Stimulated activated effector memory CD8-positive, alpha-beta T cell treated with anti-CD3 and anti-CD28 coated beads, Interleukin-12 subunit alpha, Interleukin-12 subunit beta, amount 100 ng/mL, for 72 hours (primary cell): ENCODE results near the gene GJB6.

Source experiments
- ATAC-seq: fragments of 150-1000 bp; cut with Tn5 transposase; 2 replicates; pipeline ENCODE4 v1.10.0; 2021
- DNase-seq, 2 donors: peaks; one replicate each; pipeline ENCODE4 v3.0.0; 2021 to 2022; ENCODE audit warnings: low spot score in 2 of 2
- H3K27ac Mint-ChIP-seq: one replicate; pipeline ENCODE4 v1.8.0; 2022; ENCODE audit warnings: mild to moderate bottlenecking, mixed read lengths
- H3K36me3 Mint-ChIP-seq: one replicate; pipeline ENCODE4 v1.8.0; 2022; ENCODE audit warnings: mild to moderate bottlenecking, mixed read lengths
- H3K4me1 Mint-ChIP-seq: one replicate; pipeline ENCODE4 v1.8.0; 2022; ENCODE audit warnings: mixed read lengths
- H3K4me3 Mint-ChIP-seq: one replicate; pipeline ENCODE4 v1.8.0; 2022; ENCODE audit warnings: mild to moderate bottlenecking, mixed read lengths
- H3K9me3 Mint-ChIP-seq: one replicate; pipeline ENCODE4 v1.8.0; 2022; ENCODE audit warnings: mixed read lengths

Gene GJB6

DNA sequence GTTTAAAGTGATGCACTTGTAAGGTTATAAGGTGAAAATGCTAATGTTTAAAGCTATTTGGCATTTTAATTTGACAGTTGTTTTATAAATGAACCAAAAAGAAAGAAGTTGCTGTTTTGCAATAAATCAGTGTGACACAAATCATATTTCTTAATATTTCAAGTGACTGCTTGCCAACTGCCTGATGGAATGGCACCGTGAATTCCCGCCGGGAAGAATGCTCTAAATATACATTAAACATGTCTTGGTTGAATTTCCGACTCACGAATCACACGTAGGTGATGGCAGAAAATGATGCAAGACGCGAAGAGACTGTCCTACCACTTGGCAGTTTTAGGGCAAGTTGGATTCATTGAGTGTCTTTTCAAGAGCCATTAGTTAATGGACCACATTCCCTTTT, 36.3 kb downstream of the GJB6 start:
- H3K4me1 Mint-ChIP-seq = peaks cover 20% of the 10 kb centered on the region
- no peak for ATAC-seq
- no peak overlapping the region for H3K27ac Mint-ChIP-seq
- no peaks in the 10 kb centered on the region for H3K9me3 Mint-ChIP-seq
- DNase-seq = no peak
- H3K4me3 Mint-ChIP-seq = no peak overlapping the region
- no peaks in the 10 kb centered on the region for H3K36me3 Mint-ChIP-seq

DNA sequence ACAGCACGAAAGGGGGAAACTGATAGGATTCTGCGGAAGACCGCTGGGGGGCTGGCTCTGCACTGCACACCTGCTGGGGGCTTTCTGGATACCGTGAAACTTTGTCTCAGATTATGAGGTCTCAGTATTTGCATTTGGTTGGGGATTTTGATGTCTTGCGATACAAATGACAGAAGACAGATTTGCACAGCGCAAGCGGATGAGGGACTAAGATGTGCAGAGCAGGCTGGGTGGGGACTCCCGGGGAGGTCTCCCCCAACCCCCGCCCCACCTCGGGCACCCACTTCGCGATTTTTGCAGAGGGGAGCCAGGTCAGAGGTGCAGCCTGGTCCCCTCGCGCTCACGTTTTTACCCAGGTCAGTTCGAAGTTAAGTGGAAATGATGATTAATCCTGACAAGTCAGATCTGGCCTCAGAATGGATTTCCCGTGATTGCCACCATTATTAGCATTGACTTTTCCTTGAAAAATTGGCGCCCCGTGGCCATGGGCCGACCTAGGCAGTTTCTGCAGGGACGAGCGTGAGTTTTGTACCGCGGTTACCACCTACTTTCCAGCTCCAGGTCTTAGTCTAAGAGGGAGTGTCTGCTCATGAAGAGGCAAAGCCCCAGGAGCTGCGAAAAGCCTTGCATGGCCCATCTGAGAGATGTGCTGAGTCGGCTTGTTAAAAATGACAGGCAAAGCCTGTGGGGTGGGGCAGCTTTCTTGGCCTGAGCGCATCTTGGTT, 38.0 kb downstream of the GJB6 start:
- Mint-ChIP-seq H3K4me1 (peaks cover 20% of the 10 kb centered on the region), H3K27ac (no peak overlapping the region), H3K36me3 (no peaks in the 10 kb centered on the region), H3K9me3 (no peaks in the 10 kb centered on the region), H3K4me3 (peak overlapping the region; percentile 71)
- DNase-seq (no peak), ATAC-seq (peak; percentile 63)

DNA sequence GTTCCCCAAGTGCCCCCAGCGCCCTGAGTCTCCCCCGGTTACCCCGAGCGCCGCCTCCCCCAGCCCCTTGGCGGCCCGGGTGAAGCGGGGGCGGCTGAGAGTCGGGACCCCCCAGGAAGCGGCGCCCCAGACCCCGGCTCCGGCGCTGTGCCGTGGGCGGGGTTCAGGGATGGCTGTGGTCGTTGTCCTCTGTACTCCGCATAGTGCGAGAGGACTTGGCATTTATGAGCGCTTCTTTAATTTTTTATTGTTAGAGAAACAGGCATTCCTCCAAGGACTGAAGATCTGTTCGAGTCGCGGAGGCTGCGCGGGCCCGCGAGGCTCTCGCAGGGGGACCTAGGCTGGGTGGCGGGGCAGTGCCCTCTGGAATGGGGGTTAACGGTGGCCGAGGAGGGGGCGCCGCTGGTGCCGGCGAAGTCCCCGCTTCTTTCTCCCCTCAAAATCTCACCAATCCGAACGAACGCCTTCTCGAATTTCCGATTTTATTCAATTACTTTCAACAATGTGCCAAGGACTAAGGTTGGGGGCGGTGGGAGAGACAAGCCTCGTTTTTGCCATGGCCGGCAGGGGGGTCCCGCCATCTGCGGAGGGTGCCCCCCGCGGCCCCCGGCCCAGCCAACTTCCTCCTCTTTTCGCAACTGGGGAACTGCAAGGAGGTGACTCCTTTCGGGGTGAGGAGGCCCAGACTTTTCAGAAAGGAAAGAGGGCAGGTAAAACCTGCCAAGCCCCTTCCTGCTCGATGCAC, 38.8 kb downstream of the GJB6 start:
- Mint-ChIP-seq H3K36me3 (no peaks in the 10 kb centered on the region), H3K4me3 (peak overlapping the region; percentile 71), H3K9me3 (no peaks in the 10 kb centered on the region), H3K4me1 (peaks cover 20% of the 10 kb centered on the region), H3K27ac (no peak overlapping the region)
- peak; percentile 11 for ATAC-seq
- peak in 1 of 2 donors; percentile 54 for DNase-seq

DNA sequence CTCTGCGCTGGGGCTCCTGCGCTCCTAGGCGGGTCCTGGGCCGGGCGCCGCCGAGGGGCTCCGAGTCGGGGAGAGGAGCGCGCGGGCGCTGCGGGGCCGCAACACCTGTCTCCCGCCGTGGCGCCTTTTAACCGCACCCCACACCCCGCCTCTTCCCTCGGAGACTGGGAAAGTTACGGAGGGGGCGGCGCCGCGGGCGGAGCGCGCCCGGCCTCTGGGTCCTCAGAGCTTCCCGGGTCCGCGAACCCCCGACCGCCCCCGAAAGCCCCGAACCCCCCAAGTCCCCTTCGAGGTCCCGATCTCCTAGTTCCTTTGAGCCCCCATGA, 39.3 kb downstream of the GJB6 start, which contains the start of gene GJB2:
TSS of gene GJB2 (minus strand) at position 103 of the 326 bp plus-strand sequence. CDS start 3,357 bp downstream, outside the sequence.
- Mint-ChIP-seq H3K36me3 (no peaks in the 10 kb centered on the region), H3K4me3 (peak within 1 kb of the TSS; percentile 71), H3K9me3 (no peaks in the 10 kb centered on the region), H3K27ac (no peak within 1 kb of the TSS), H3K4me1 (peaks cover 20% of the 10 kb centered on the region)
- peak in 1 of 2 donors; percentile 56 for DNase-seq
- peak; percentile 23 for ATAC-seq

DNA sequence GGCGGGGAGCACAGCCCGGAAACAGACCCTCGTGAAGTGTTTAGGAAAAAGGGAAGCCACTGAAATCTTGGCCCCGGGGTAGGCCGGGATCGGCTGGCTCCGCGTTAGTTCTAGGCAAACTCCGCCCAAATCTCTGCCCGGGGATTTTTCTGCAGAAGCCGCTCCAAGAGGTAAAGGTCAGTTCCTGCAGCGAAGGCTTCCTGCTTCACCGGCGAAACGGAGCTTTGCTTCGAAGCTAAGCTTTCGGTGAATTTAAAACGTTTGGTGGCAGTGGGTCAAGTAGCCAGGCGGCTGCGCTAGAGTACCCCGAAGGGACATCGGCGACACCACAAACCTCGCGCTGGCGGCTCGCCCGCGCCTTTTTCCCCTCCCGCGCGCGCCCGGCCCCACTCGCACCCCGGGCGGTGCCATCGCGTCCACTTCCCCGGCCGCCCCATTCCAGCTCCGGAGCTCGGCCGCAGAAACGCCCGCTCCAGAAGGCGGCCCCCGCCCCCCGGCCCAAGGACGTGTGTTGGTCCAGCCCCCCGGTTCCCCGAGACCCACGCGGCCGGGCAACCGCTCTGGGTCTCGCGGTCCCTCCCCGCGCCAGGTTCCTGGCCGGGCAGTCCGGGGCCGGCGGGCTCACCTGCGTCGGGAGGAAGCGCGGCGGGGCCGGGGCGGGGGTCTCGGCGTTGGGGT, 39.8 kb downstream of the GJB6 start:
- ATAC-seq = peak; percentile 6

DNA sequence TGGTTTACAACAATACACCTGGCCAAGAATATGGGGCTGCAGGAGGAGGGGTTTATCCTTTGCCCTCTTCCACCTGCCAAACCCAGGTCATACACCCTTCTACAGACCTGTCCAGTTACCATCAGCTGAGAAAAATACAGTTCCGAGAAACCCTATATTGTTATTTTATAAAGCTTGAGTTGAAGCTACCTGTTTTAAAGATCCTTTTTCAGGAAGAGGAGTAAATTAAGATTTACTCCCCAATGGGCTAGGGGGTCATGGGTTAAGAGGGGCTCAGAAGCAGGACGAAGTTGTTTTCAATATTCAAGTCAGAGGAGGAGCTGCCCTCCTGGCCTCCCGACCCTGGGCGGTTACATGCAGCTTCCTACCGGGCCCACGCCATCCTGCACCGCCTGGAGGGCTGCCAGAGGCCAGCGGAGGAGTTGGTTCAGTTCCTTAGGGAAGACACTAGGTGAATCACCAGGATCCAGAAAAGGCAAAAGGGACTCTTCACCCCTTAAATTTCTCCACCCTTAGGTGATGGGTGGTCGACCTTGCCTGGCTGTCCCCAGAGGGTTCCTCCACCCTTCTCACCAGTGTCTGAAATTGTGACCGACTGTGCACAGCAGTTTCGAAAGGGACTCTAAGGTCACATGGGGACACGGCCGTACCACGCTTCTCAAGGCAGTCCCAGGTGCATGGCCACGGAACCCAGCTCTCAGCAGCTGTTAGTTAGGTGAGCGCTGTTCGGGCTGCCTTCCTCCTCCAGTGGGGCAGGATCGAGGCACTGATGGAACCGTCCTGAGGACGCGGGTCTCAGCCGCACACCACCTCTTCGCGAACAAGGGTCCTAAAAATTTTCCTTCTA, 40.6 kb downstream of the GJB6 start:
- DNase-seq (peak in 1 of 2 donors; percentile 49), ATAC-seq (peak; percentile 5)
- H3K36me3 Mint-ChIP-seq = no peaks in the 10 kb centered on the region
- peaks cover 20% of the 10 kb centered on the region for H3K4me1 Mint-ChIP-seq
- no peaks in the 10 kb centered on the region for H3K9me3 Mint-ChIP-seq
- H3K27ac Mint-ChIP-seq = no peak overlapping the region
- peak overlapping the region; percentile 71 for H3K4me3 Mint-ChIP-seq

More for the DNA sequence above, 39.8 kb downstream of the GJB6 start:
- Mint-ChIP-seq H3K36me3 (no peaks in the 10 kb centered on the region), H3K9me3 (no peaks in the 10 kb centered on the region), H3K27ac (no peak overlapping the region), H3K4me3 (peak overlapping the region; percentile 71), H3K4me1 (peaks cover 20% of the 10 kb centered on the region)
- peak in 1 of 2 donors; percentile 54 for DNase-seq

DNA sequence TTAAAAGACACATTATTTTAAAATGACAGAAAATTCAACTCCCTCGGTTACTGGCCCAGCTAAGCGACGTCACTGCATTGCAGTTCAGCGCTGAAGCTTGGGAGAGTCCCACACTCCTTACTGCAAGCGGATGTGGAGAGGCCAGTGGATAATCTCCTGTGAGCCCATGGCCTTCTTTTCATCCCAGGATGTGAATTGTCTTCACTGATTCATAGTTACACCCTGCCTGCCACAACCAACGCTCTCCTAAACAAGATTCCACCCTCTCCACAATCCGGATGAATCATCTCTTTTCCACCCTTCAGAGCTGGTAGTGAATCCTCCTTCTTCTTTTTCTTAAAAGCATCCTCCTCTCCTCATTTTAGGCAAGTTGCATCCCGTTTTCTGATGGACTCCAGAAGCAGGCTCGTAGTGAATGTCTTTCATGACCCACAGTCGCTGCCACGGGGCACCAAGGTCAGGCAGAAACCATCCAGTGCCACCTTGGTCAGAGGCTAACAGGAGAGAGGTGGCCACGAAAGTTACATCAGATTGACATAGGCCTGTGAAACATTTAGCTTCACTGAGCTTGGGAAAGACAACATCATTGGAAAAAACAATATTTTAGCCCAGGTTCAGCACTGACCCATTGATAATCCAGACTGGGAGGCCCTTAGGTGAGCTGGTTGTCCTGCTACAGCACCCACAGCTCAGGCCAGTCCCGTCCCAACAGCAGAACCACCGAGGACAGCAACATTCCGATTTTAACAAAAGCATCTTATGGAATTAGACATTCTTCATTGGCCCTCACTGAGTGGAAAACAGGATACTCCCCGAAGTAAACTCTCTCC, 41.4 kb downstream of the GJB6 start:
- peak overlapping the region; percentile 71 for H3K4me3 Mint-ChIP-seq
- peak in 1 of 2 donors; percentile 41 for DNase-seq
- H3K36me3 Mint-ChIP-seq = no peaks in the 10 kb centered on the region

DNA sequence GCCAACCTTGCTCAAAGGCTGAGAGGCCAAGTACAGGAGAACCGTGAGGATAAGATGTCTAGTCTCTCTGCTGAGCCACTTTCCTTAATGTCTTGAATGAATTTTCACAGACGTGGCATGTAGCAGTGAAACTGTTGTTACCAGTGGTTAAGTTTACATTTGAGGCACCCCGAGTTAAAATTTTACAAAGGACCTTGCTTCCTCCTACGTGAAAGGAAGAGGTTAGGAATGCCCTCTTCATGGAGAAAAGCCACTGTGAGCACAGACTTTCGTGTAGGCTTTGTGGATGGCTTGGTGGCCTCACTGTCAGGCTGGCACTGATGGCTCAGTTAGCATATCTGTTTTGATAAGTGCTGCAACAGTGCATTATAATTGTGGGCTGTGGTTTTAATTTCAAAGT, 42.0 kb downstream of the GJB6 start:
- peak in 1 of 2 donors; percentile 41 for DNase-seq
- Mint-ChIP-seq H3K4me1 (peaks cover 20% of the 10 kb centered on the region), H3K4me3 (no peak overlapping the region), H3K27ac (no peak overlapping the region), H3K9me3 (no peaks in the 10 kb centered on the region), H3K36me3 (no peaks in the 10 kb centered on the region)
- ATAC-seq = no peak

More for the DNA sequence above, 41.4 kb downstream of the GJB6 start:
- no peak for ATAC-seq
- H3K9me3 Mint-ChIP-seq = no peaks in the 10 kb centered on the region
- H3K4me1 Mint-ChIP-seq = peaks cover 20% of the 10 kb centered on the region
- H3K27ac Mint-ChIP-seq = no peak overlapping the region

DNA sequence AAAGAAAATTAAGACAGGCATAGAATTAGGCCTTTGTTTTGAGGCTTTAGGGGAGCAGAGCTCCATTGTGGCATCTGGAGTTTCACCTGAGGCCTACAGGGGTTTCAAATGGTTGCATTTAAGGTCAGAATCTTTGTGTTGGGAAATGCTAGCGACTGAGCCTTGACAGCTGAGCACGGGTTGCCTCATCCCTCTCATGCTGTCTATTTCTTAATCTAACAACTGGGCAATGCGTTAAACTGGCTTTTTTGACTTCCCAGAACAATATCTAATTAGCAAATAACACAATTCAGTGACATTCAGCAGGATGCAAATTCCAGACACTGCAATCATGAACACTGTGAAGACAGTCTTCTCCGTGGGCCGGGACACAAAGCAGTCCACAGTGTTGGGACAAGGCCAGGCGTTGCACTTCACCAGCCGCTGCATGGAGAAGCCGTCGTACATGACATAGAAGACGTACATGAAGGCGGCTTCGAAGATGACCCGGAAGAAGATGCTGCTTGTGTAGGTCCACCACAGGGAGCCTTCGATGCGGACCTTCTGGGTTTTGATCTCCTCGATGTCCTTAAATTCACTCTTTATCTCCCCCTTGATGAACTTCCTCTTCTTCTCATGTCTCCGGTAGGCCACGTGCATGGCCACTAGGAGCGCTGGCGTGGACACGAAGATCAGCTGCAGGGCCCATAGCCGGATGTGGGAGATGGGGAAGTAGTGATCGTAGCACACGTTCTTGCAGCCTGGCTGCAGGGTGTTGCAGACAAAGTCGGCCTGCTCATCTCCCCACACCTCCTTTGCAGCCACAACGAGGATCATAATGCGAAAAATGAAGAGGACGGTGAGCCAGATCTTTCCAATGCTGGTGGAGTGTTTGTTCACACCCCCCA, 43.2 kb downstream of the GJB6 start:
- H3K4me1 Mint-ChIP-seq = peaks cover 9% of the 10 kb centered on the region
- H3K4me3 Mint-ChIP-seq = no peak overlapping the region
- DNase-seq = no peak
- H3K9me3 Mint-ChIP-seq = no peaks in the 10 kb centered on the region
- no peak overlapping the region for H3K27ac Mint-ChIP-seq
- ATAC-seq = no peak
- no peaks in the 10 kb centered on the region for H3K36me3 Mint-ChIP-seq

DNA sequence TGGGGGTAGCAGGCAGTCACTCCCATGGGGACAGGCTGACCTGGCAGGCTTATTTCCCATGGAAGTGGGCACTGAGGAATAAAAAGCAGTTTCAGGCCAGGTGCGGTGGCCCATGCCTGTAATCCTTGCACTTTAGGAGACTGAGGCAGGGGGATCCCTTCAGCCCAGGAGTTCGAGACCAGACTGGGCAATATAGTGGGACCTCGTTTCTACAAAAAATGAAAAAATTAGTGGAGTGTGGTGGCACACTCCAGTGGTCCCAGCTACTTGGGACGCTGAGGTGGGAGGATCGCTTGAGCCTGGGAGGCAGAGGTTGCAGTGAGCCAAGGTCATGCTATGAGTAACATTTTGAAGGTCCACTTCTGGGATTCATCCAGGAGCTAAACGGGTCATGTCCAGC, 45.3 kb downstream of the GJB6 start:
- no peaks in the 10 kb centered on the region for H3K36me3 Mint-ChIP-seq
- H3K4me3 Mint-ChIP-seq = no peak overlapping the region
- no peak for ATAC-seq
- no peak overlapping the region for H3K27ac Mint-ChIP-seq
- H3K9me3 Mint-ChIP-seq = no peaks in the 10 kb centered on the region
- DNase-seq = no peak
- H3K4me1 Mint-ChIP-seq = no peaks in the 10 kb centered on the region

DNA sequence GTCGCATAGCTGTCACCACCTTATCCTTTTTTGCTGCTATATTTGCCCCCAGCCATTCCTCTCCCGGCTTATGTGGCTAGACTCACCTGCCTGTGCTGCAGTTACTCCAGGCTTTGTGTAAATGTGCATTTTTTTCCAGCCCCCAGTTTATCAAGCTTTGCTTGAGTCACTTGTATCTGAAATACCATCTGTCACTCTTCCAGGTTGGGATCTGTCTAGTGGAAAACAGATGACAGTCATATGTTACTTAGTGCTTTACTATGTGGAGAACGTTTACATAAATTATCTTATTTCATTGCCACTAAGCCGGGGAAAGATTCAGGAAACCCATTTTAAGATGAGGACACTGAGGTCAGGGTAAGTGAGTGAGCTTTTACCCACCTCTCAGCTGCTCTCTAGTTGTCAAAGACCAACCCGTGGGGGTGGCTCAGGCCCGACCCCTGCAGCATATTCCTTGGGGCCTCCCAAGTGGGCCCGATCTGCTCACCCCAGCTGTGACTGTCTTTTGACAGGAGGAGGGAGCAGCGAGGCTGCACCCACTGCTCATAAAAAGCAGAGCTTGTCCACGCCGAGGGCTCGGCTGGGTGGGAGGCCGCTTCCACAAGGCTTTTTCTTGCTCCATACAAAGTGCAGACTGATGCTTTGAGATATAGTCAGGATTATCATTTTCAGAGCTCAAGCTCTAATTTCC, 46.6 kb downstream of the GJB6 start:
- Mint-ChIP-seq H3K4me1 (no peaks in the 10 kb centered on the region), H3K4me3 (no peak overlapping the region), H3K36me3 (no peaks in the 10 kb centered on the region), H3K27ac (no peak overlapping the region), H3K9me3 (no peaks in the 10 kb centered on the region)
- ATAC-seq (no peak), DNase-seq (no peak)

DNA sequence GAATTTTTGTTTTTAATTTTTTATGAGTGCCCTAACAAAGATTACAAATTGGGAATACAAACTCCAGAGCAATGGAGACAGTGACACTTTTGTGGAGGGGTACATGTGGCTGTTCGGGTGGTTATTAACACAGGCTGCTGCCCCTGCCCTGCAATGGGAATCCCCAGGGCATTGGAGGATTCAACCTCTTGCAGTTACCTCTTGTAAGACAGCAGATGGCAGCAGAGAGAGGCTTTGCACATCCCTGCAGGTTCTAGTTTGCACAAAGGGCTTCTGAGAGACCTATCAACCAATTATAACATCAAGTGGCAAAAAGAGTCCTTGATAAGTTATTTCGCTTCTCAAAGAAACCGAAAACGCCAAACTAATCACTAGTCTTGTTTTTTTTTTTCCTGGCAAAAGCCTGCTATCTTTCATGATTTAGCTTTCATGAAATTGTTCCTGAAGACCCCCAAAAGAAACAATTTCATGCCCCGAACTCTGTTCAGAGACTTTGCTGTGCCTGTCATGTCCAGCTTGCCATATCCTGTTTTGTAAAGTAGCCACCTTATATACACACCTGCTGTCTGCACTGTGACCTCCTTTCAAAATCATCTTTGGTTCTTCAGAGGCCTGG, 49.8 kb downstream of the GJB6 start:
- Mint-ChIP-seq H3K4me1 (peaks cover 6% of the 10 kb centered on the region), H3K36me3 (no peaks in the 10 kb centered on the region), H3K4me3 (no peak overlapping the region), H3K9me3 (no peaks in the 10 kb centered on the region), H3K27ac (no peak overlapping the region)
- ATAC-seq = peak; percentile 86
- peak; percentile 24 to 67 for DNase-seq

DNA sequence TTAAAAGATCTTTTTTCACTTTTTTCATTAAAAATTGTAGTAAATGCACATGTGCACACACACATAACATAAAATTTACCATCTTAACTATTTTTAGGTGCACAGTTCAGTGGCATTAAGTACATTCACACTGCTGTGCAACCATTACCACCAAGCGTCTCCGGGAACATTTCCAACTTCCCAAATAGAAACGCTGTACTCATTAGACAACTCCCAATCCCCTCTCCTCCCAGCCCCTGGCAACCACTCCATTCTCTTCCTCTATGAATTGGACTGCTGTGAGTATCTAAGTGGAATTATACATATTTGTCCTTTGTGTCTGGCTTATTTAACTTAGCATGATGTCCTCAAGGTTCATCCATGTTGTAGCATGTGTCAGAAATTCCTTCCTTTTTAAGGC, 50.9 kb downstream of the GJB6 start:
- DNase-seq (no peak), ATAC-seq (no peak)
- Mint-ChIP-seq H3K4me3 (no peak overlapping the region), H3K36me3 (no peaks in the 10 kb centered on the region), H3K9me3 (no peaks in the 10 kb centered on the region), H3K27ac (no peak overlapping the region), H3K4me1 (peaks cover 6% of the 10 kb centered on the region)
